ENCODE data around the gene TCEAL1.
"Not testable (repeated sequence)": the region's sequence is repeated elsewhere in the genome, so short reads cannot be mapped to it uniquely, and the experiment has no call there.

The TCEAL1 gene

GRCh38 chrX:103628386-103629317, at the start of gene TCEAL1:
Gene TCEAL1 (plus strand): TSS chrX:103628975. CDS start chrX:103629917, 942 bp downstream.
- peak in 2 of 4 experiments; percentile 1 to 17 for DNase-seq

GRCh38 chrX:103584596-103584995, 44.2 kb upstream of the TCEAL1 start:
- DNase-seq, result no peak

GRCh38 chrX:103585411-103586313, 43.1 kb upstream of the TCEAL1 start, which contains the start of gene TCEAL4:
Gene TCEAL4 (plus strand): TSS chrX:103585515. CDS start chrX:103586676, 1,161 bp downstream.
- DNase-seq, result peak in 2 of 4 experiments; percentile 4 to 13

GRCh38 chrX:103586314-103586646, 42.5 kb upstream of the TCEAL1 start:
- no peak for DNase-seq

GRCh38 chrX:103586659-103587058, 42.1 kb upstream of the TCEAL1 start:
- DNase-seq, result no peak

- not testable (repeated sequence) for DNase-seq
Observed at GRCh38 chrX:103592295-103592694, 36.5 kb upstream of the TCEAL1 start.

GRCh38 chrX:103595202-103595601, 33.6 kb upstream of the TCEAL1 start:
- DNase-seq, result not testable (repeated sequence)

- DNase-seq, result peak in 3 of 4 experiments; percentile 1 to 23 (median 1)
Observed at GRCh38 chrX:103607364-103608305, 21.1 kb upstream of the TCEAL1 start, which contains the start of gene TCEAL3. Gene TCEAL3 (plus strand): TSS chrX:103607963. CDS start chrX:103609065, 1,102 bp downstream.

- DNase-seq, result no peak
Observed at GRCh38 chrX:103608306-103608963, 20.3 kb upstream of the TCEAL1 start.

- no peak for DNase-seq
Observed at GRCh38 chrX:103610282-103610681, 18.5 kb upstream of the TCEAL1 start.

- no peak for DNase-seq
Observed at GRCh38 chrX:103613362-103613890, 15.3 kb upstream of the TCEAL1 start.

GRCh38 chrX:103614999-103615398, 13.8 kb upstream of the TCEAL1 start:
- no peak for DNase-seq

GRCh38 chrX:103615781-103616371, 12.9 kb upstream of the TCEAL1 start:
- DNase-seq, result no peak

GRCh38 chrX:103616676-103617186, 12.0 kb upstream of the TCEAL1 start:
- no peak for DNase-seq

- no peak for DNase-seq
Observed at GRCh38 chrX:103624111-103624510, 4.7 kb upstream of the TCEAL1 start.

- DNase-seq, result no peak
Observed at GRCh38 chrX:103626855-103627254, 1.9 kb upstream of the TCEAL1 start.

- DNase-seq, result peak in 1 of 4 experiments; percentile 9
Observed at GRCh38 chrX:103629318-103630170, 769 bp downstream of the TCEAL1 start.

- DNase-seq, result no peak
Observed at GRCh38 chrX:103630171-103630511, 1.4 kb downstream of the TCEAL1 start.

GRCh38 chrX:103631145-103631544, 2.4 kb downstream of the TCEAL1 start:
- DNase-seq, result no peak

- DNase-seq, result no peak
Observed at GRCh38 chrX:103635436-103635835, 6.7 kb downstream of the TCEAL1 start.

Measured in activated naive CD4-positive, alpha-beta T cell (primary cell).